ENCODE data around the gene QRFP. TPM values are rescaled to one million over a fixed set of nuclear protein-coding genes. Genes with fewer than 3 reads are reported as not detected.

The QRFP gene
- total RNA-seq, 3 donors from 2014 or later: 0.24 to 0.87 TPM; not detected in 1

DNA sequence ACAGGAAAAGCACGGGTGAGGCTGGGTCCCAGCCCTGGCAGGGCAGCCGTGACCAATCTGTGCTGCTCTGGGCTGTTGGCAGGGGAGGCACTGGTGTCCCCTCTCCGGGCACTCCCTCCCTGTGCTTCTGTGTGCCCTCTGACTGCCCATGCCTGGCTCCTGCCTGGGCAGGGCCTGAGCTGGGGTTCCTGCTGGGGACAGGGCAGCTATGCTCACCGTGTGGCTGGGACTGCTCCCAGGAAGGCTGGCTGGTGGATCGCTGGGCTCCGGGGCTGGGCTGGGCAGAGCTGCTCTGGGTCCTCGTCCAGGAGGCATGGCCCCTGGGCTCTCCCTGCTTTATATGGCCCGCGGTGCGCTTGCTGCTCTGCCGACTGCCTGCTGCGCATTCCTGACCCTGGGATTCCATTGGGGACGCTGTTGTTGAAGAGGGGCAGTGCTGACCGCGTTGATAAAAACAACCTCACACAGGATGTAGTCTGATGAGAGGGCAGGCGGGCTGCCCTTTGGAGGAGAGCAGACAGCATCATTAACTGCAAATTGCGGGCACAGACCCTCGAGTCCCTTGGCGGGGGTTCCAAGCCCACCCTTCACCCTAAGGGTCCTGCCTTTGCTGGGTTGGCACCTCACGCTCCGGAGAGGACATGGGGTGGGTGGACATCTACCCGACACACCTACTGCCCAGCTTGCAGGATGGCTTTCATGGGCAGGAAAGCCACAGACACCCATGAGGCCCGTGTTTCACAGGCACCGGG is 955 bp downstream of the QRFP start:
- ATAC-seq (no peak), DNase-seq (no peak)
- Histone ChIP-seq H3K36me3 (ENCODE audit: low read depth) (peaks cover under 1% of the 10 kb centered on the region), H3K4me1 (ENCODE audit: low read depth) (peaks cover 11% of the 10 kb centered on the region), H3K9me3 (no peaks in the 10 kb centered on the region), H3K4me3 (no peak overlapping the region)
- TF ChIP-seq, protein P1, sequence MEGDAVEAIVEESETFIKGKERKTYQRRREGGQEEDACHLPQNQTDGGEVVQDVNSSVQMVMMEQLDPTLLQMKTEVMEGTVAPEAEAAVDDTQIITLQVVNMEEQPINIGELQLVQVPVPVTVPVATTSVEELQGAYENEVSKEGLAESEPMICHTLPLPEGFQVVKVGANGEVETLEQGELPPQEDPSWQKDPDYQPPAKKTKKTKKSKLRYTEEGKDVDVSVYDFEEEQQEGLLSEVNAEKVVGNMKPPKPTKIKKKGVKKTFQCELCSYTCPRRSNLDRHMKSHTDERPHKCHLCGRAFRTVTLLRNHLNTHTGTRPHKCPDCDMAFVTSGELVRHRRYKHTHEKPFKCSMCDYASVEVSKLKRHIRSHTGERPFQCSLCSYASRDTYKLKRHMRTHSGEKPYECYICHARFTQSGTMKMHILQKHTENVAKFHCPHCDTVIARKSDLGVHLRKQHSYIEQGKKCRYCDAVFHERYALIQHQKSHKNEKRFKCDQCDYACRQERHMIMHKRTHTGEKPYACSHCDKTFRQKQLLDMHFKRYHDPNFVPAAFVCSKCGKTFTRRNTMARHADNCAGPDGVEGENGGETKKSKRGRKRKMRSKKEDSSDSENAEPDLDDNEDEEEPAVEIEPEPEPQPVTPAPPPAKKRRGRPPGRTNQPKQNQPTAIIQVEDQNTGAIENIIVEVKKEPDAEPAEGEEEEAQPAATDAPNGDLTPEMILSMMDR (IDR thresholded peaks at IDR 0.05): no peak
- intact Hi-C loops (cut with DNase I, micrococcal nuclease): no loop called here

DNA sequence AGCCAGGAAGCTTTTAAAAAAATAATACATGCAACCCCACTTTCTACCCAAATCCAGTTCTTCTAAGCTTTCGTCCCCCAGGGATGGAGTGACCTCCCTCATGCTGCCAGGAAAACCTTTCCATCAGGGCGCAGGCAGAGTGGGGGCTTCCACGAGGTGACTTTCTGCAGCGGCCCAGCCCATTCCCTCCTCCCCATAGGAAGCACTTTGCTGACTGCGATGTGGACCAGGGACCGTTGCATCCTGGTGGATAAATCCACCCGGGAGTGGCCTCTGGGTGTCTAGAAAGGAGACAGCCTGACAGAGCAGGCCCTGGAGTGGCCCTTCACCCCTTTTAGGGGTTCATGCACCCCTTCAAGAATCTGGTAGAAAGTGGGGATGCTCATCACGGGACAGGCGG is 1.6 kb downstream of the QRFP start:
- H3K4me1 ChIP-seq (ENCODE audit: low read depth): peaks cover 11% of the 10 kb centered on the region
- intact Hi-C loops (cut with DNase I, micrococcal nuclease): no loop called here
- DNase-seq (no peak), ATAC-seq (no peak)
- H3K36me3 ChIP-seq (ENCODE audit: low read depth): peaks cover 4% of the 10 kb centered on the region
- no peaks in the 10 kb centered on the region for H3K9me3 ChIP-seq
- H3K4me3 ChIP-seq: no peak overlapping the region
- TF ChIP-seq, protein P1 (IDR thresholded peaks at IDR 0.05): no peak

DNA sequence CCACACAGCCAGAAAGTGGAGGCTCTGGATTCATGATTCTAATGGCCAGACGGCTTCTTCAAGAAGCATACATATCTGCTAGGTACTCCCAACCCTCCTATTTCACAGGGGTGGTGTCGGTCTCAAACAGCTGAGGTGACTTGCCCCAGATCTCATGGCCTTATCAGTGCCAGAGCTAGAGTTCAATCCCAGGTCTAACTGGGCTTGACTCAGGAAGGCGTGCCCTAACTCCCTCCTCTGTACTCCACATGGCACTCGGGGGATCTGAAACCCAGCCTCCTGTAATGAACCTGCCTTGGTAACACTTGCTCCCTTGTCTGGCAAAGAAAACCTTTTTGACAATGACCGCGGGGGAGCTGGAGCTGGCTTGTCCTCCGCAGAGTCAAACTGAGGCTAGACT is 2.1 kb downstream of the QRFP start:
- DNase-seq: no peak
- Histone ChIP-seq H3K4me3 (no peak overlapping the region), H3K9me3 (no peaks in the 10 kb centered on the region), H3K36me3 (ENCODE audit: low read depth) (peaks cover 7% of the 10 kb centered on the region), H3K4me1 (ENCODE audit: low read depth) (peaks cover 11% of the 10 kb centered on the region)
- TF ChIP-seq, protein P1 (IDR thresholded peaks at IDR 0.05): no peak
- ATAC-seq: peak; percentile 22
- intact Hi-C loops (cut with DNase I, micrococcal nuclease): no loop called here

DNA sequence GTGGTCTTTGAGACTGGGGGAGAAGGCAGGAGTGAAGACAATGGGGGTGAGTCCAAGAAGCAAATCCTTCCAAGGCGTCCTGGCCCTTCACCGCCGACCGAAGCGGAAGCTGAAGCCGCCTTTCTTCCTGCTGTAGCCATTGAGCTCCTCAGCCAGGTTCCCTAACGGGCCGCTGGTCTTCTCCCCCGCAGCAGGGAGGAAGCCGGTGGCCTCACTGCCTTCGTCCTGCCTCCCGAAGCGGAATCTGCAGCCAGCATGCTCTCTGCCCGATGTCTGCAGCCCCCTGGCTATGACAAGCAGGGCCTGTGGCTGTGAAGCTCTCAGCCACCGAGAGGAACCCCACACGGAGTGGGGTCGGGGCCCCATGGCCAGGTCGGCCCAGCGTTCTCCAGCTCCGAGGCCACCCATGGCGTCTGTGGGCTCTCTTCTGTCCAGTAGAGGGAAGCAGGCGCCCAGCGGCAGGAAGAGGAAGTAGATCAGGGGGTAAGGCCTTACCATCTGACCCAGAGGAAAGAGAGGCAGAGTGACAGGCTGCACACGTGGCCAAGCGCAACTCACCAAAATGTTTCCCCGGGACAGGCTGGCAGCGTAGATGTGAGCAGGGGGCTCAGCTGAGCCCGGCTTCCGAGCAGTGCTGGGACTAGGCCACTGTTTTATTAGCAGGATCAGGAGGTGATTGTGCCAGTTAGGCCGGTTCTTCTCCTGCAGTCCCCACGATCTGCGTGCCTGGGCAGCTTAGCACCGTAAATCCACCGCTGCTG is 3.1 kb downstream of the QRFP start:
- DNase-seq (peak; percentile 40 to 73 (median 65)), ATAC-seq (peak; percentile 74)
- TF ChIP-seq, protein P1 (IDR thresholded peaks at IDR 0.05): no peak
- peaks cover 8% of the 10 kb centered on the region for H3K36me3 ChIP-seq (ENCODE audit: low read depth)
- peaks cover 11% of the 10 kb centered on the region for H3K4me1 ChIP-seq (ENCODE audit: low read depth)
- H3K4me3 ChIP-seq: no peak overlapping the region
- no peaks in the 10 kb centered on the region for H3K9me3 ChIP-seq
- intact Hi-C loops (cut with DNase I, micrococcal nuclease): no loop called here

DNA sequence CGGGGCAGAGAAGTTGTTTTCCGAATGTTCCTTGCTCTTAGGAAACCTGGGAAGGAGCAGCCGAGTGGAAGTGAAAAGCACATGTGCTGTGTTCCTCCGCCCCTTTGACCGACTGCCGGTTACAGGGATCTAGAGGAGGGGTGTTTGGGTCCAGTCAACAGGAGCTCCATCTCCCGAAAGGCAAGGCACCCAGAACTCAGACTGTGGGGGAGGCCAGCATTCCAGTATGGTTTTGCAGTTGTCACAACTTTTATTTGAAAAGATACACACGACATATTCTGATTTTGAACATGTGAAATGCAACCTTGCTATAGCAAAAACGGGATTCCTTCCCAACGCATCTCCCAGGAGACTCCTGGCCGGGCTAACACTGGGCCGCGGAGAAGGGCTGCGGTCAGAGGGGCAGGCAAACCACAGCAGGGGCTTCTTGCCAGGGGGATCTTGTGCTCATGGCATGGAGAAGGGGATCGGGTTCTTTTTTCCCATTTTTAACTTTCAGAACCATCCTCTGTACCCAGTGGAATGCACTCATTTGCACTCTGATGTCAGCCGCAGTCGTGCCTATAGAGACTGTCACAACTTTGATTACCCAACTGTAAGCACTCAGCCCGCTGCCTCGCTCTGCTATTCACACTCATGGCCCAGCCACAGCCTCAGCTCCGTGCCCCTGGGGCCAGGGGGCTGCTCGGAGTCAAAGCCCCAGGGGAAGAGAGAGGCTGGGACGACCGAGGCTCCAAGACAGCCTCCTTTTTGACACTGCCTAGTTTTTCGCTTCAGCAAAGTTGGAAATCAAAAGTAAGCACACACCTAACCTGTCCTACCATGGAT is 3.9 kb downstream of the QRFP start:
- TF ChIP-seq, protein P1 (IDR thresholded peaks at IDR 0.05): no peak
- no peak for DNase-seq
- Histone ChIP-seq H3K36me3 (ENCODE audit: low read depth) (peaks cover 8% of the 10 kb centered on the region), H3K4me3 (no peak overlapping the region), H3K4me1 (ENCODE audit: low read depth) (peaks cover 3% of the 10 kb centered on the region), H3K9me3 (no peaks in the 10 kb centered on the region)
- intact Hi-C loops (cut with DNase I, micrococcal nuclease): no loop called here
- ATAC-seq: no peak

All from mucosa of descending colon (tissue), 3 donors.